T-cell (primary cell): ENCODE measurements around the gene ALDH5A1. TPM values are rescaled to one million over a fixed set of nuclear protein-coding genes. Genes with fewer than 3 reads are reported as not detected.

Source experiments
- ATAC-seq, 4 experiments: fragments of 200-7000 bp in 3 of 4; fragments of 150-1000 bp in 1 of 4; cut with Tn5 transposase; replicated peaks in 1 of 4; 1 replicate in 3 of 4; 2 replicates in 1 of 4; pipeline ENCODE4 v1.10.0; 2021; ENCODE audit warnings: moderate library complexity in 3 of 4, mild to moderate bottlenecking in 2 of 4, moderate number of reproducible peaks in 1 of 4
- CTCF ChIA-PET, 2 donors: fragments of 300-600 bp; sonication (Branson Sonifier 250); formaldehyde crosslinking; loops; one replicate each; lab custom pipeline; 2022; ENCODE audit warnings: antibody characterized with exemption in 2 of 2; lab: Charles Lee
- POLR2A ChIA-PET, 2 donors: fragments of 300-600 bp; sonication (Branson Sonifier 250); formaldehyde crosslinking; loops; one replicate each; lab custom pipeline; 2022; ENCODE audit warnings: antibody characterized with exemption in 2 of 2; lab: Charles Lee
- DNase-seq, 35 experiments: peaks; one replicate each; pipeline versions ENCODE4 v3.0.0 to v3.0.0-alpha.2; 2013 to 2023
- H3K27ac ChIP-seq: one replicate; pipeline ENCODE4 v1.5.1; 2013; ENCODE audit warnings: low read length
- H3K27me3 ChIP-seq, 2 experiments: replicated peaks in 1 of 2; 1 replicate in 1 of 2; 2 replicates in 1 of 2; pipeline versions ENCODE4 v1.6.1 to v1.7.0; 2013; ENCODE audit warnings: low read length in 1 of 2, mixed read lengths in 1 of 2; ENCODE audit not compliant: control insufficient read depth in 2 of 2, insufficient read depth in 2 of 2; ENCODE audit errors: extremely low read depth in 1 of 2
- H3K36me3 ChIP-seq, 2 donors: 1 replicate in 1 of 2; 2 replicates in 1 of 2; pipeline versions ENCODE4 v1.6.1 to v1.7.0; 2013; ENCODE audit warnings: low read length in 1 of 2; ENCODE audit not compliant: control insufficient read depth in 2 of 2, insufficient read depth in 1 of 2; ENCODE audit errors: extremely low read depth in 1 of 2
- H3K4me1 ChIP-seq, 2 experiments: 1 replicate in 1 of 2; 2 replicates in 1 of 2; pipeline versions ENCODE4 v1.6.1 to v1.7.0; 2013; ENCODE audit warnings: low read length in 2 of 2, mixed read lengths in 1 of 2; ENCODE audit not compliant: insufficient read depth in 2 of 2, control insufficient read depth in 1 of 2; ENCODE audit errors: extremely low read depth in 1 of 2
- H3K4me3 ChIP-seq, 2 donors: 1 replicate in 1 of 2; 2 replicates in 1 of 2; pipeline versions ENCODE4 v1.5.1 to v1.7.0; 2013; ENCODE audit warnings: mild to moderate bottlenecking in 2 of 2, low read length in 1 of 2, moderate library complexity in 1 of 2; ENCODE audit not compliant: control insufficient read depth in 1 of 2; ENCODE audit errors: extremely low read depth in 1 of 2
- H3K9me3 ChIP-seq: 2 replicates; pipeline ENCODE4 v1.7.0; 2013
- H3K27ac Mint-ChIP-seq, 2 donors: one replicate each; pipeline ENCODE4 v1.8.0; 2020 to 2021; ENCODE audit warnings: mild to moderate bottlenecking in 2 of 2, mixed read lengths in 2 of 2
- H3K27me3 Mint-ChIP-seq, 2 donors: one replicate each; pipeline ENCODE4 v1.8.0; 2021 to 2022; ENCODE audit warnings: mixed read lengths in 2 of 2
- H3K36me3 Mint-ChIP-seq: one replicate; pipeline ENCODE4 v1.8.0; 2021; ENCODE audit warnings: mixed read lengths
- H3K4me1 Mint-ChIP-seq, 3 donors: one replicate each; pipeline ENCODE4 v1.8.0; 2020 to 2022; ENCODE audit warnings: mixed read lengths in 3 of 3, mild to moderate bottlenecking in 1 of 3
- H3K4me3 Mint-ChIP-seq, 3 donors: one replicate each; pipeline ENCODE4 v1.8.0; 2020 to 2022; ENCODE audit warnings: mild to moderate bottlenecking in 3 of 3, mixed read lengths in 3 of 3, moderate library complexity in 3 of 3
- H3K9me3 Mint-ChIP-seq, 3 donors: one replicate each; pipeline ENCODE4 v1.8.0; 2020 to 2022; ENCODE audit warnings: mixed read lengths in 3 of 3
- WGBS: methylation state at CpG from one replicate; pipeline ENCODE4 v1.1.5; 2013; ENCODE audit warnings: missing lambda C conversion rate; ENCODE audit not compliant: insufficient coverage; 5-methylcytosine and 5-hydroxymethylcytosine counted together
- total RNA-seq, 35 experiments: library from RNA in 6 of 35; stranded (reverse) in 6 of 35; fragments of 120-200 nt in 1 of 35; gene quantifications; one replicate each; pipeline versions ENCODE4 v1.2.1 to v1.2.4 and lab custom pipeline; 2013 to 2026

ALDH5A1 gene
- total RNA-seq, 5 donors from 2014 or later (not counting 1 experiment from before 2014, with no cell fraction given) = 4.8 to 15.2 (median 11.7) TPM

DNA sequence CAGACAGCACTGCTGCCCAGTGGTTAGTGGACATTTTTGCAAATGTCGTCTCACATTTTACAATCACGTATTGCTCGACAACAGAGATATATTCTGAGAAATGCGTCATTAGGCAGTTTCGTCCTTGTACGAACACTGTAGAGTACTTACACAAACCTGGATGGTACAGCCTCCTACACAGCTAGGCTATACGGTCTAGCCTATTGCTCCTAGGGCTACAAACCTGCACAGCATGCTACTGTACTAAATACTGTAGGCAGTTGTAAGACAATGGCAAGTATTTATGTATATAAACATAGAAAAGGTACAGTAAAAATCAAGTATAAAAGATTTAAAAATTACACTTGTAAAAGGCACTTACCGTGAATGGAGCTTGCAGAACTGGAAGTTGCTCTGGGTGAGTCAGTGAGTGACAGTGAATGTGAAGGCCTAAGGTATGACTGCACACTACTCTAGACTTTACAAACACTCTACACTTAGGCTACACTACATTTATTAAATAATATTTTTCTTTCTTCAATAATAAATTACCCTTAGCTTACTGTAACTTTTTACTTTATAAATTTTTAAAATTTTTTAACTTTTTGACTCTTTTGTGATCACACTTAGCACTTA lies 43.1 kb downstream of the ALDH5A1 start:
- no peaks in the 10 kb centered on the region for H3K9me3 ChIP-seq
- no peaks in the 10 kb centered on the region for H3K27me3 ChIP-seq
- Mint-ChIP-seq H3K9me3 (no peaks in the 10 kb centered on the region), H3K36me3 (peaks cover 36% of the 10 kb centered on the region), H3K4me1 (no peaks in the 10 kb centered on the region), H3K27ac (no peak overlapping the region), H3K27me3 (no peaks in the 10 kb centered on the region), H3K4me3 (no peak overlapping the region)
- no peaks in the 10 kb centered on the region for H3K4me1 ChIP-seq
- H3K27ac ChIP-seq = no peak overlapping the region
- H3K4me3 ChIP-seq = no peak overlapping the region
- WGBS = 100% methylated on average over 4 of the region's 8 CpGs
- no peak for DNase-seq
- CTCF ChIA-PET = no interaction called here
- POLR2A ChIA-PET = interaction anchor here in 1 of 2 donors (0.7 kb wide), 1 partner anchor 750 kb away, joined by 4 read pairs; no protein-coding TSS in a partner anchor
- peaks cover 16 to 18% of the 10 kb centered on the region in 2 donors for H3K36me3 ChIP-seq
- no peak for ATAC-seq

DNA sequence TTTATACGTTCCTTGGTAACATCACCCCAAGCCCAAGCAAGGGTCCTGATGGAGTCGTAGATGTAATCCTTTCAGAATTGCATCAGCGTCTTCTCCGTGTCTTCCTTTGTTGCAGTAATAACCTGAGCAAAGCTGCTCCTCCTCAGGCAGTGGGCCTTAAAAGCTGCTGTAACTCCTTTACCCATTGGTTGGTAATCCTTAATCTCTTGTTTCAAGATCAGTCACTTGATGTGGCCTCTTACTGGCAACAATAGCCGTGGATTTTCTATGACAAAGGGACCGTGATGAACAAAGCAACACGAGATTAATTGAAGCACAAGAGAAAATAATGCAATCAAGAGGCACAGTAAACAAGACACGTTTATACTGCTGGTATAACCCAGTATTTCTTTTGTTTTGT lies 44.6 kb downstream of the ALDH5A1 start:
- H3K27ac ChIP-seq = no peak overlapping the region
- ChIA-PET POLR2A (no interaction called here), CTCF (no interaction called here)
- Mint-ChIP-seq H3K4me1 (no peaks in the 10 kb centered on the region), H3K9me3 (no peaks in the 10 kb centered on the region), H3K4me3 (no peak overlapping the region), H3K36me3 (peaks cover 24% of the 10 kb centered on the region), H3K27me3 (no peaks in the 10 kb centered on the region), H3K27ac (no peak overlapping the region)
- H3K27me3 ChIP-seq = no peaks in the 10 kb centered on the region
- H3K4me3 ChIP-seq = no peak overlapping the region
- 93% methylated on average over 7 of the region's 8 CpGs for WGBS
- H3K36me3 ChIP-seq = peaks cover 9 to 10% of the 10 kb centered on the region in 2 donors
- DNase-seq (no peak), ATAC-seq (no peak)
- H3K9me3 ChIP-seq = no peaks in the 10 kb centered on the region
- H3K4me1 ChIP-seq = no peaks in the 10 kb centered on the region

GRCh38 chr6:24540197-24540596 lies 45.4 kb downstream of the ALDH5A1 start:
- H3K27me3 ChIP-seq = no peaks in the 10 kb centered on the region
- no peaks in the 10 kb centered on the region for H3K4me1 Mint-ChIP-seq
- no peak for ATAC-seq
- H3K9me3 ChIP-seq = no peaks in the 10 kb centered on the region
- H3K9me3 Mint-ChIP-seq = no peaks in the 10 kb centered on the region
- H3K36me3 Mint-ChIP-seq = peaks cover 21% of the 10 kb centered on the region
- no peak overlapping the region for H3K27ac Mint-ChIP-seq
- H3K4me1 ChIP-seq = no peaks in the 10 kb centered on the region
- no peak overlapping the region for H3K27ac ChIP-seq
- no peak for DNase-seq
- H3K4me3 ChIP-seq = no peak overlapping the region
- WGBS = 100% methylated on average over 1 of the region's 3 CpGs
- POLR2A ChIA-PET = no interaction called here
- H3K27me3 Mint-ChIP-seq = peaks cover 0 to 3% of the 10 kb centered on the region in 2 donors
- peaks cover 1 to 4% of the 10 kb centered on the region in 2 donors for H3K36me3 ChIP-seq
- CTCF ChIA-PET = no interaction called here
- no peak overlapping the region for H3K4me3 Mint-ChIP-seq

DNA sequence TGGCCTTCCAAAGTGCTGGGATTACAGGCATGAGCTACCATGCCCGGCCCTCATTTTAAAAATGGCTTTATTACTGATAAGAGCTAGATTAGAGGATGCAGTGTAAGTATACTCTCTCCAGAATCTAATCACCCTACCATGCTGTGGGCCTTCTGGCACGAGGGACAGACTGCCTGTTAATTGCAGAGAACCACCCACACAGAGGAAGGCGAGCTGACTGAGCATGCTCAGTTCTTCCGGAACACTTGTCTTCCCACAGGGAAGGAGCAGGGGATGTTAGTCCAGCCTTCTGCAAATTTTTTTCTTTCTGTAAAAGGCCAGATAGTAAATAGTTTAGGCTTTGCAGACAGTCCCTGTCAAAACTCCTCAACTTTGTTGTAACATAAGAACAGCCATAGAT lies 48.9 kb downstream of the ALDH5A1 start:
- WGBS = no CpG with 5 or more reads among the region's 4 CpGs
- POLR2A ChIA-PET = no interaction called here
- Mint-ChIP-seq H3K9me3 (no peaks in the 10 kb centered on the region), H3K27me3 (peaks cover 14 to 25% of the 10 kb centered on the region in 2 donors), H3K36me3 (peaks cover 6% of the 10 kb centered on the region), H3K4me3 (no peak overlapping the region), H3K4me1 (peaks cover 9 to 10% (median 10%) of the 10 kb centered on the region in 3 donors), H3K27ac (no peak overlapping the region)
- H3K27ac ChIP-seq = no peak overlapping the region
- CTCF ChIA-PET = no interaction called here
- no peak for ATAC-seq
- DNase-seq = no peak
- peaks cover 0 to 2% of the 10 kb centered on the region in 2 donors for H3K36me3 ChIP-seq
- H3K9me3 ChIP-seq = no peaks in the 10 kb centered on the region
- no peak overlapping the region for H3K4me3 ChIP-seq
- H3K4me1 ChIP-seq = peaks cover 3 to 5% of the 10 kb centered on the region in 2 experiments
- H3K27me3 ChIP-seq = peaks cover 0 to 7% of the 10 kb centered on the region in 2 experiments

DNA sequence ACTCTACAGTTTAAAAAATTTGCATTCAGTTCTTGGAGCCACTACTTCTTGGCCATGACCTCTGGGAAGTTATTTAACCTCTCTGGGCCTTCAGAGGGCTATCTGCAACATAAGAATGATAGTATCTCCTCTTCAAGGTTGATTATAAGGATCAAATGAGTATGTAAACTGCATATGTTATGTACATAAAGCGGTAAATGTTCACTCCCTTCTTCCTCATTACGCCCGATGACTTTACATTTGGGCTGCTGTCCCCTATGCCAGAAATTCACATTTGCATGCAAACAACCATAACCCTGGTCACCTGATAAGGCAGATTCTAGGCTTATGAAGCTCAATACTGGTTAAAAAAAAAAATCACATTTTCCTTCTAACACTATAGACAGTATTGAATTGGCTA lies 50.4 kb downstream of the ALDH5A1 start:
- Mint-ChIP-seq H3K36me3 (no peaks in the 10 kb centered on the region), H3K27ac (no peak overlapping the region), H3K4me1 (peaks cover 9 to 10% (median 10%) of the 10 kb centered on the region in 3 donors), H3K27me3 (peaks cover 14 to 25% of the 10 kb centered on the region in 2 donors), H3K4me3 (no peak overlapping the region), H3K9me3 (no peaks in the 10 kb centered on the region)
- DNase-seq = no peak
- POLR2A ChIA-PET = no interaction called here
- WGBS = no CpG with 5 or more reads among the region's 3 CpGs
- H3K27me3 ChIP-seq = peaks cover 0 to 7% of the 10 kb centered on the region in 2 experiments
- H3K36me3 ChIP-seq = peaks cover 0 to 2% of the 10 kb centered on the region in 2 donors
- H3K4me1 ChIP-seq = peaks cover 3 to 5% of the 10 kb centered on the region in 2 experiments
- no peak overlapping the region for H3K27ac ChIP-seq
- ATAC-seq = no peak
- H3K4me3 ChIP-seq = no peak overlapping the region
- H3K9me3 ChIP-seq = no peaks in the 10 kb centered on the region
- CTCF ChIA-PET = no interaction called here

GRCh38 chr6:24545691-24546090 lies 50.9 kb downstream of the ALDH5A1 start:
- no peak for DNase-seq
- Mint-ChIP-seq H3K27ac (no peak overlapping the region), H3K27me3 (peaks cover 14 to 25% of the 10 kb centered on the region in 2 donors), H3K9me3 (no peaks in the 10 kb centered on the region), H3K4me3 (no peak overlapping the region), H3K36me3 (no peaks in the 10 kb centered on the region), H3K4me1 (peaks cover 9 to 10% (median 10%) of the 10 kb centered on the region in 3 donors)
- Histone ChIP-seq H3K4me1 (peaks cover 3 to 5% of the 10 kb centered on the region in 2 experiments), H3K27ac (no peak overlapping the region), H3K4me3 (no peak overlapping the region), H3K36me3 (peaks cover 0 to 2% of the 10 kb centered on the region in 2 donors), H3K27me3 (peaks cover 0 to 7% of the 10 kb centered on the region in 2 experiments), H3K9me3 (no peaks in the 10 kb centered on the region)
- ChIA-PET POLR2A (interaction anchor here in 1 of 2 donors (0.6 kb wide), 1 partner anchor 26 kb away, joined by 5 read pairs; no protein-coding TSS in a partner anchor), CTCF (no interaction called here)
- no peak for ATAC-seq
- no CpG with 5 or more reads among the region's 3 CpGs for WGBS
